WTC11 (cell line): ENCODE measurements around the gene MITD1. TPM values are rescaled to one million over a fixed set of nuclear protein-coding genes. Genes with fewer than 3 reads are reported as not detected.
A peak's percentile ranks its signal among the peaks of the same experiment; 100 is the strongest.

Experiments
- FOXK1 ChIP-seq: sonication (generic); formaldehyde crosslinking; IDR thresholded peaks from 2 replicates; pipeline ENCODE4 v1.8.0; 2022; ENCODE audit warnings: mild to moderate bottlenecking, moderate library complexity, missing genetic modification reagents
- HMGA2 ChIP-seq: fragments of 250-450 bp; sonication (Bioruptor Pico); IDR thresholded peaks from 2 replicates; pipeline ENCODE4 v1.4.0; 2021; ENCODE audit warnings: mild to moderate bottlenecking, moderate library complexity
- MYBL2 ChIP-seq: sonication (generic); formaldehyde crosslinking; IDR thresholded peaks from 2 replicates; pipeline ENCODE4 v1.8.1; 2023; ENCODE audit warnings: mild to moderate bottlenecking, moderate library complexity, missing genetic modification reagents
- NFYB ChIP-seq: sonication (generic); formaldehyde crosslinking; conservative IDR thresholded peaks from 2 replicates; pipeline ENCODE4 v1.8.0; 2022; ENCODE audit warnings: low read depth, missing genetic modification reagents
- NR1H2 ChIP-seq: sonication (generic); formaldehyde crosslinking; IDR thresholded peaks from 2 replicates; pipeline ENCODE4 v1.9.0; 2021; ENCODE audit warnings: mild to moderate bottlenecking, moderate library complexity, missing genetic modification reagents
- OVOL2 ChIP-seq: fragments of 250-450 bp; sonication (Bioruptor Pico); IDR thresholded peaks from 2 replicates; pipeline ENCODE4 v1.9.0; 2021; ENCODE audit warnings: mild to moderate bottlenecking, borderline replicate concordance
- SP1 ChIP-seq: sonication (generic); formaldehyde crosslinking; conservative IDR thresholded peaks from 2 replicates; pipeline ENCODE4 v1.8.1; 2022; ENCODE audit warnings: missing genetic modification reagents
- TCF7 ChIP-seq: sonication (generic); formaldehyde crosslinking; IDR thresholded peaks from 2 replicates; pipeline ENCODE4 v1.8.0; 2022; ENCODE audit warnings: mild to moderate bottlenecking, low read depth, missing genetic modification reagents, moderate library complexity
- TEAD1 ChIP-seq: sonication (generic); formaldehyde crosslinking; IDR thresholded peaks from 2 replicates; pipeline ENCODE4 v1.8.0; 2022; ENCODE audit warnings: mild to moderate bottlenecking, missing genetic modification reagents
- TP53 ChIP-seq: sonication (generic); formaldehyde crosslinking; IDR thresholded peaks from 2 replicates; pipeline ENCODE4 v1.8.1; 2023; ENCODE audit warnings: mild to moderate bottlenecking, missing genetic modification reagents
- ZNF317 ChIP-seq: sonication (generic); formaldehyde crosslinking; IDR thresholded peaks from 2 replicates; pipeline ENCODE4 v1.8.1; 2023; ENCODE audit warnings: low read depth, mild to moderate bottlenecking, moderate library complexity, missing genetic modification reagents, borderline replicate concordance
- ZNF423 ChIP-seq: fragments of 250-450 bp; sonication (Bioruptor Pico); IDR thresholded peaks from 2 replicates; pipeline ENCODE4 v2.1.2; 2022; ENCODE audit warnings: mild to moderate bottlenecking, moderate library complexity
- total RNA-seq: library from RNA; stranded (reverse); gene quantifications from 3 replicates; pipeline ENCODE4 v1.2.3, GENCODE V29; 2021
- TF ChIP-seq, protein P1 (sequence below): sonication (generic); formaldehyde crosslinking; IDR thresholded peaks from 2 replicates; pipeline ENCODE4 v1.8.1; 2023; ENCODE audit warnings: mild to moderate bottlenecking, missing genetic modification reagents, borderline replicate concordance
- TF ChIP-seq, protein P2 (sequence below): fragments of 250-450 bp; sonication (Bioruptor Pico); IDR thresholded peaks from 2 replicates; pipeline ENCODE4 v1.9.0; 2021; ENCODE audit warnings: moderate library complexity, mild to moderate bottlenecking, inconsistent platforms, borderline replicate concordance
- TF ChIP-seq, protein P3 (sequence below): sonication (generic); formaldehyde crosslinking; IDR thresholded peaks from 2 replicates; pipeline ENCODE4 v1.8.0; 2023; ENCODE audit warnings: missing genetic modification reagents
- TF ChIP-seq, protein P4 (sequence below): sonication (generic); formaldehyde crosslinking; IDR thresholded peaks from 2 replicates; pipeline ENCODE4 v1.8.1; 2022; ENCODE audit warnings: low read depth, mild to moderate bottlenecking, moderate library complexity, missing genetic modification reagents, borderline replicate concordance
- TF ChIP-seq, protein P5 (sequence below): sonication (generic); formaldehyde crosslinking; IDR thresholded peaks from 2 replicates; pipeline ENCODE4 v1.8.0; 2023; ENCODE audit warnings: mild to moderate bottlenecking, missing genetic modification reagents
- TF ChIP-seq, protein P6 (sequence below): sonication (generic); formaldehyde crosslinking; IDR thresholded peaks from 2 replicates; pipeline ENCODE4 v1.8.1; 2022; ENCODE audit warnings: mild to moderate bottlenecking, missing genetic modification reagents, moderate library complexity, borderline replicate concordance
- TF ChIP-seq, protein P7 (sequence below): sonication (generic); formaldehyde crosslinking; IDR thresholded peaks from 2 replicates; pipeline ENCODE4 v1.8.1; 2023; ENCODE audit warnings: mild to moderate bottlenecking, missing genetic modification reagents
- TF ChIP-seq, protein P8 (sequence below): sonication (generic); formaldehyde crosslinking; IDR thresholded peaks from 2 replicates; pipeline ENCODE4 v1.8.0; 2022; ENCODE audit warnings: mild to moderate bottlenecking, missing genetic modification reagents
- TF ChIP-seq, protein P9 (sequence below): fragments of 250-450 bp; sonication (Bioruptor Pico); IDR thresholded peaks from 2 replicates; pipeline ENCODE4 v1.8.0; 2021; ENCODE audit warnings: mild to moderate bottlenecking

Gene MITD1
- total RNA-seq, 1 experiment from 2014 or later = 33.1 TPM

DNA sequence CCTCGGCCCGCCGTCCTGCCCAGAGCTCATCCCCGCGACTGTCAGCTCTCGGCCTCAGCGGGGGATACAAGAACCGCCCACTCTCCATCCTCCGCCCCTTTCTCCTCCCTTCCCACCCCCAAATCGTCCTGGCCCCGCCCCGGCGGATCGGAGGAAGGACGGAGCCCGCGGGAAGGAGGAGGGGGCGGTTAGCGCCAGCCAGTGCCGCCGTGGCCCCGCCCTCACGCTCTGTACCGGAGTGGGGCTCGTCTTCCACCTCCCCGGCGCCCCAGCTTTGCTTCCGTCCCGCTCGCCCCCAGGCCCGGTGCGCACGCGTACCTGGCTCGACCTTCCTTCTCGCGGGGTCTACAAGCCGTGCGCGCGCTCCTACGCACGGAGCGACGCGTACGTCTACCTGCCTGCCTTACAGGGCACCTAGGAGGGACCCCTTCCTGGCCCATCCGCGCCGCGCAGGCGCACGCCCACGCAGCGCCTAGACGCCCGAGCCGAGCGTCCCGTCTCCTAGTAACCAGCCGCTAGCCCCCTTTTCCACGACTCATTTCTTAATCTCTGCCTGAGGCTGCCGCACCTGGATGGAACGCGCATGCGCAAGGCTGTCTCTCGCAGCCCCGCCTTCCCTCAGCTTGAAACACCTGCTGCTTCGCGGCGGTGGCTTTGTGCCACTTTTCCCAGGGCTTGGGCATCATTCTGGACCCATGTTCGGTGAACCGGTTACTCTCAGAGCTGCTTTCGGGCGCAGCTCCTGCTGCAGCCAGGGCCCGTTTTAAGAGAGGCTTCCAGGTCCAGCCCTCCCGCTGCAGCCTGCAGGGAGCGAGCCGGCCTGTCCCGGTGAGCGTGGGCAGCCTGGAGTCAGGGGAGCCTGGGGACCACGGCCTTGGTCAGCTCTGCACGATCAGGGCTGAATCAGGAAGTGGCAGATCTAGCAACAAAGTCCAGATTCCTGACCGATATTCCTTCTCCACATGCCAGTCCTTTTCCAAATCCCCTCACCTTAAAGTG, 39.4 kb downstream of the MITD1 start, which contains the start of gene C2orf15 (continued):
- peak; percentile 8; the same call in 1 of the 2 replicates for TF ChIP-seq TEAD1 (CRISPR knock-in tag)
- TF ChIP-seq, protein P1, sequence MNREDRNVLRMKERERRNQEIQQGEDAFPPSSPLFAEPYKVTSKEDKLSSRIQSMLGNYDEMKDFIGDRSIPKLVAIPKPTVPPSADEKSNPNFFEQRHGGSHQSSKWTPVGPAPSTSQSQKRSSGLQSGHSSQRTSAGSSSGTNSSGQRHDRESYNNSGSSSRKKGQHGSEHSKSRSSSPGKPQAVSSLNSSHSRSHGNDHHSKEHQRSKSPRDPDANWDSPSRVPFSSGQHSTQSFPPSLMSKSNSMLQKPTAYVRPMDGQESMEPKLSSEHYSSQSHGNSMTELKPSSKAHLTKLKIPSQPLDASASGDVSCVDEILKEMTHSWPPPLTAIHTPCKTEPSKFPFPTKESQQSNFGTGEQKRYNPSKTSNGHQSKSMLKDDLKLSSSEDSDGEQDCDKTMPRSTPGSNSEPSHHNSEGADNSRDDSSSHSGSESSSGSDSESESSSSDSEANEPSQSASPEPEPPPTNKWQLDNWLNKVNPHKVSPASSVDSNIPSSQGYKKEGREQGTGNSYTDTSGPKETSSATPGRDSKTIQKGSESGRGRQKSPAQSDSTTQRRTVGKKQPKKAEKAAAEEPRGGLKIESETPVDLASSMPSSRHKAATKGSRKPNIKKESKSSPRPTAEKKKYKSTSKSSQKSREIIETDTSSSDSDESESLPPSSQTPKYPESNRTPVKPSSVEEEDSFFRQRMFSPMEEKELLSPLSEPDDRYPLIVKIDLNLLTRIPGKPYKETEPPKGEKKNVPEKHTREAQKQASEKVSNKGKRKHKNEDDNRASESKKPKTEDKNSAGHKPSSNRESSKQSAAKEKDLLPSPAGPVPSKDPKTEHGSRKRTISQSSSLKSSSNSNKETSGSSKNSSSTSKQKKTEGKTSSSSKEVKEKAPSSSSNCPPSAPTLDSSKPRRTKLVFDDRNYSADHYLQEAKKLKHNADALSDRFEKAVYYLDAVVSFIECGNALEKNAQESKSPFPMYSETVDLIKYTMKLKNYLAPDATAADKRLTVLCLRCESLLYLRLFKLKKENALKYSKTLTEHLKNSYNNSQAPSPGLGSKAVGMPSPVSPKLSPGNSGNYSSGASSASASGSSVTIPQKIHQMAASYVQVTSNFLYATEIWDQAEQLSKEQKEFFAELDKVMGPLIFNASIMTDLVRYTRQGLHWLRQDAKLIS (CRISPR knock-in tag) = 0 out of 2 replicates have a peak, but pooled peaks have one; percentile 18
- no peak for TF ChIP-seq TCF7 (CRISPR knock-in tag)
- TF ChIP-seq, protein P2, sequence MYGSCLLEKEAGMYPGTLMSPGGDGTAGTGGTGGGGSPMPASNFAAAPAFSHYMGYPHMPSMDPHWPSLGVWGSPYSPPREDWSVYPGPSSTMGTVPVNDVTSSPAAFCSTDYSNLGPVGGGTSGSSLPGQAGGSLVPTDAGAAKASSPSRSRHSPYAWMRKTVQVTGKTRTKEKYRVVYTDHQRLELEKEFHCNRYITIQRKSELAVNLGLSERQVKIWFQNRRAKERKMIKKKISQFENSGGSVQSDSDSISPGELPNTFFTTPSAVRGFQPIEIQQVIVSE (CRISPR knock-in tag) = no peak
- no peak for TF ChIP-seq OVOL2
- TF ChIP-seq ZNF423 = no peak
- TF ChIP-seq, protein P3, sequence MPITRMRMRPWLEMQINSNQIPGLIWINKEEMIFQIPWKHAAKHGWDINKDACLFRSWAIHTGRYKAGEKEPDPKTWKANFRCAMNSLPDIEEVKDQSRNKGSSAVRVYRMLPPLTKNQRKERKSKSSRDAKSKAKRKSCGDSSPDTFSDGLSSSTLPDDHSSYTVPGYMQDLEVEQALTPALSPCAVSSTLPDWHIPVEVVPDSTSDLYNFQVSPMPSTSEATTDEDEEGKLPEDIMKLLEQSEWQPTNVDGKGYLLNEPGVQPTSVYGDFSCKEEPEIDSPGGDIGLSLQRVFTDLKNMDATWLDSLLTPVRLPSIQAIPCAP (CRISPR knock-in tag) = 0 out of 2 replicates have a peak, but pooled peaks have one; percentile 58
- TF ChIP-seq, protein P4, sequence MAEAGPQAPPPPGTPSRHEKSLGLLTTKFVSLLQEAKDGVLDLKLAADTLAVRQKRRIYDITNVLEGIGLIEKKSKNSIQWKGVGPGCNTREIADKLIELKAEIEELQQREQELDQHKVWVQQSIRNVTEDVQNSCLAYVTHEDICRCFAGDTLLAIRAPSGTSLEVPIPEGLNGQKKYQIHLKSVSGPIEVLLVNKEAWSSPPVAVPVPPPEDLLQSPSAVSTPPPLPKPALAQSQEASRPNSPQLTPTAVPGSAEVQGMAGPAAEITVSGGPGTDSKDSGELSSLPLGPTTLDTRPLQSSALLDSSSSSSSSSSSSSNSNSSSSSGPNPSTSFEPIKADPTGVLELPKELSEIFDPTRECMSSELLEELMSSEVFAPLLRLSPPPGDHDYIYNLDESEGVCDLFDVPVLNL (CRISPR knock-in tag) = peak; percentile 57; the same call in 1 of the 2 replicates
- TF ChIP-seq SP1 (CRISPR knock-in tag) = peak; percentile 86; the same call in 1 of the 2 replicates
- TF ChIP-seq, protein P5, sequence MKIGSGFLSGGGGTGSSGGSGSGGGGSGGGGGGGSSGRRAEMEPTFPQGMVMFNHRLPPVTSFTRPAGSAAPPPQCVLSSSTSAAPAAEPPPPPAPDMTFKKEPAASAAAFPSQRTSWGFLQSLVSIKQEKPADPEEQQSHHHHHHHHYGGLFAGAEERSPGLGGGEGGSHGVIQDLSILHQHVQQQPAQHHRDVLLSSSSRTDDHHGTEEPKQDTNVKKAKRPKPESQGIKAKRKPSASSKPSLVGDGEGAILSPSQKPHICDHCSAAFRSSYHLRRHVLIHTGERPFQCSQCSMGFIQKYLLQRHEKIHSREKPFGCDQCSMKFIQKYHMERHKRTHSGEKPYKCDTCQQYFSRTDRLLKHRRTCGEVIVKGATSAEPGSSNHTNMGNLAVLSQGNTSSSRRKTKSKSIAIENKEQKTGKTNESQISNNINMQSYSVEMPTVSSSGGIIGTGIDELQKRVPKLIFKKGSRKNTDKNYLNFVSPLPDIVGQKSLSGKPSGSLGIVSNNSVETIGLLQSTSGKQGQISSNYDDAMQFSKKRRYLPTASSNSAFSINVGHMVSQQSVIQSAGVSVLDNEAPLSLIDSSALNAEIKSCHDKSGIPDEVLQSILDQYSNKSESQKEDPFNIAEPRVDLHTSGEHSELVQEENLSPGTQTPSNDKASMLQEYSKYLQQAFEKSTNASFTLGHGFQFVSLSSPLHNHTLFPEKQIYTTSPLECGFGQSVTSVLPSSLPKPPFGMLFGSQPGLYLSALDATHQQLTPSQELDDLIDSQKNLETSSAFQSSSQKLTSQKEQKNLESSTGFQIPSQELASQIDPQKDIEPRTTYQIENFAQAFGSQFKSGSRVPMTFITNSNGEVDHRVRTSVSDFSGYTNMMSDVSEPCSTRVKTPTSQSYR (CRISPR knock-in tag) = peak; percentile 35; the same call in 1 of the 2 replicates
- no peak for TF ChIP-seq NR1H2 (CRISPR knock-in tag)
- TF ChIP-seq TP53 (CRISPR knock-in tag) = peak; percentile 13; the same call in 1 of the 2 replicates
- TF ChIP-seq HMGA2 = no peak
- peak; percentile 55; the same call in 1 of the 2 replicates for TF ChIP-seq MYBL2 (CRISPR knock-in tag)
- TF ChIP-seq, protein P6, sequence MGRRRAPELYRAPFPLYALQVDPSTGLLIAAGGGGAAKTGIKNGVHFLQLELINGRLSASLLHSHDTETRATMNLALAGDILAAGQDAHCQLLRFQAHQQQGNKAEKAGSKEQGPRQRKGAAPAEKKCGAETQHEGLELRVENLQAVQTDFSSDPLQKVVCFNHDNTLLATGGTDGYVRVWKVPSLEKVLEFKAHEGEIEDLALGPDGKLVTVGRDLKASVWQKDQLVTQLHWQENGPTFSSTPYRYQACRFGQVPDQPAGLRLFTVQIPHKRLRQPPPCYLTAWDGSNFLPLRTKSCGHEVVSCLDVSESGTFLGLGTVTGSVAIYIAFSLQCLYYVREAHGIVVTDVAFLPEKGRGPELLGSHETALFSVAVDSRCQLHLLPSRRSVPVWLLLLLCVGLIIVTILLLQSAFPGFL = peak; percentile 33; the same call in 1 of the 2 replicates
- TF ChIP-seq, protein P7, sequence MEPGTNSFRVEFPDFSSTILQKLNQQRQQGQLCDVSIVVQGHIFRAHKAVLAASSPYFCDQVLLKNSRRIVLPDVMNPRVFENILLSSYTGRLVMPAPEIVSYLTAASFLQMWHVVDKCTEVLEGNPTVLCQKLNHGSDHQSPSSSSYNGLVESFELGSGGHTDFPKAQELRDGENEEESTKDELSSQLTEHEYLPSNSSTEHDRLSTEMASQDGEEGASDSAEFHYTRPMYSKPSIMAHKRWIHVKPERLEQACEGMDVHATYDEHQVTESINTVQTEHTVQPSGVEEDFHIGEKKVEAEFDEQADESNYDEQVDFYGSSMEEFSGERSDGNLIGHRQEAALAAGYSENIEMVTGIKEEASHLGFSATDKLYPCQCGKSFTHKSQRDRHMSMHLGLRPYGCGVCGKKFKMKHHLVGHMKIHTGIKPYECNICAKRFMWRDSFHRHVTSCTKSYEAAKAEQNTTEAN (CRISPR knock-in tag) = 0 out of 2 replicates have a peak, but pooled peaks have one; percentile 13
- TF ChIP-seq, protein P8, sequence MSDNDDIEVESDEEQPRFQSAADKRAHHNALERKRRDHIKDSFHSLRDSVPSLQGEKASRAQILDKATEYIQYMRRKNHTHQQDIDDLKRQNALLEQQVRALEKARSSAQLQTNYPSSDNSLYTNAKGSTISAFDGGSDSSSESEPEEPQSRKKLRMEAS (CRISPR knock-in tag) = peak; percentile 63
- TF ChIP-seq, protein P9, sequence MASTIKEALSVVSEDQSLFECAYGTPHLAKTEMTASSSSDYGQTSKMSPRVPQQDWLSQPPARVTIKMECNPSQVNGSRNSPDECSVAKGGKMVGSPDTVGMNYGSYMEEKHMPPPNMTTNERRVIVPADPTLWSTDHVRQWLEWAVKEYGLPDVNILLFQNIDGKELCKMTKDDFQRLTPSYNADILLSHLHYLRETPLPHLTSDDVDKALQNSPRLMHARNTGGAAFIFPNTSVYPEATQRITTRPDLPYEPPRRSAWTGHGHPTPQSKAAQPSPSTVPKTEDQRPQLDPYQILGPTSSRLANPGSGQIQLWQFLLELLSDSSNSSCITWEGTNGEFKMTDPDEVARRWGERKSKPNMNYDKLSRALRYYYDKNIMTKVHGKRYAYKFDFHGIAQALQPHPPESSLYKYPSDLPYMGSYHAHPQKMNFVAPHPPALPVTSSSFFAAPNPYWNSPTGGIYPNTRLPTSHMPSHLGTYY (CRISPR knock-in tag) = no peak
- TF ChIP-seq FOXK1 = peak; percentile 71; the same call in 1 of the 2 replicates
- no peak for TF ChIP-seq ZNF317 (CRISPR knock-in tag)
- TF ChIP-seq NFYB = no peak
